Stimulated activated CD4-positive, alpha-beta T cell treated with anti-CD3 and anti-CD28 coated beads, Interleukin-4, amount 100 ng/mL, for 4 hours (primary cell): ENCODE measurements around the gene GPD2.

Experiments used
- DNase-seq, 2 experiments: peaks; one replicate each; pipeline ENCODE4 v3.0.0-alpha.2; 2020

Gene GPD2

DNA sequence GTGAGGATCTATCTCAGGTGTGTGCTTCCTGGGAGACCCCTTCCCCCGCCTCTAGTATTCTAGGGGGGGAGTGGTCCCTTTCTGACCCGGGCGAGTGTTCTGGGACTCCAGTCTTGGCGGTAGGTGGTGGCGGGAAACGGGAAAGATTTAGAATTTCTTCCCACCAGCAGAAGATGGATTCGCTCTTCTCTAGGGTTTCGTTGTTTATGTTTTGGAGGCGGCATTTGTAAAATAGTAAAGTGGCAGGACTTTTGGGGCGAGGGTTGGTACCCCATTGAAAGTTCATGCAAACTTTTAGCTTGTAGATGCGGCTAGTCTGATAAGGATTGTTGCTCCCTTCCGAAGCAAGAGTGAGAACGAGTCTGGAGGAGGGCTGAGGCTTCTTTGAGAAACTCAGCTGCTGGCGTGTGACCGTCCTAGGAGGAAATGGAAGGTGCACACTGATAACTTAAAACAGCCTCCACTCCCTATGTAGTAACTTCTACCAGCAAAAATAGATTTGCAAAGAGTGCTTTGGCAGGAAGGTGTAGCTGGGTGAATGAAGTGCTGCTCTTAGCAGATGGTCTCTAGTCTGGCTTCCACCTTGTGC is 412 bp downstream of the GPD2 start:
- DNase-seq, result peak in 1 of 2 experiments; percentile 4

DNA sequence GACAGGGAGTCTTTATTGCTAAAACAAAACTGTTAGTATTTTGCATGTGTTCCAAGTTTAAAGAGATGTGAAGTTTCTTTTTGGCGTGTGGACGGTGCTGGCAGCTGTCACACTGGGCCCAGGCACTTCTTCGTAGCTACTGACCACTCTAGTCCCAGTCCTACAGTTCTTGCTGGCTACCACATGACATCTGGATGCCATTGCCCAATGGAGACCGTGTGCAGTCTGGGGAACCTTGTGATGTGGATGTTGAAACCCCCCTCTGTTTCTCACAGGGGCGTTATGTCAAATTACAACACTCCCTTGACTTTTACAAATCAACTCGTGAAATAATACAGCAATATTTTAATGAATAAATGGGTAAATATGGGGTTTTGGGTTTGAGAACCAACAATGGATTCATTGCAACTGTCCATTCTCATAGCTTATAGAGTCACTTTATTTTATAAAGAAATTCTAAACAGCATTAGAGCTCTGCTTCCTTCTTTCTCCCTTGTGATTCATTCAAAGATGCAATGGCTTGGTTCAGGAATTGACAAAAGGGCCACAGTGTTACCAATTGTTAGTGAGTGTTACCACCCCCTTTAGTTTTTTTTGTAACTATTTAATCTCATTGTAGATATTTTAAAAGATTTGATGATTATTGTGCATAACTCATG is 1.2 kb downstream of the GPD2 start:
- no peak for DNase-seq

DNA sequence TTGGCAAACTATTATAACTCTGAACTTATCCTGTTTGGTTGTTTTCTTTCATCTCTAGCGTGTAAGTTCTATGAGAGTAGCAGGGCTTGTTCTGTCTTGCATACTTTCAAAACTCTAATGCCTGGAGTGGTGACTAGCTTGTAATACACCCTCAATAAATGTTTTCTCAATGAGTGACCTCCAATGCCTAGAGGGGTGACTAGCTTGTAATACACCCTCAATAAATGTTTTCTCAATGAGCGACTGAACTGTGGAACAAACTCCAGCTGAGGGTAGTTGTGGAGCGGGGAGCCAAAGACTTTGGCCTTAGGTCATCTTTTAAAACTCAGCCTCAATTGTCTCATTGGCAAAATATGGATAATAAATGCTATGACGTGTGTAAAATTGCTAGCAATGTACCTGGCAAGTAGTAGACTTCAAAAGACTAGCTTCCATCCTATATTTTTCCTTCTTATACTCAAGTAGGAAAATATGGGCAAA is 1.8 kb downstream of the GPD2 start:
- no peak for DNase-seq

DNA sequence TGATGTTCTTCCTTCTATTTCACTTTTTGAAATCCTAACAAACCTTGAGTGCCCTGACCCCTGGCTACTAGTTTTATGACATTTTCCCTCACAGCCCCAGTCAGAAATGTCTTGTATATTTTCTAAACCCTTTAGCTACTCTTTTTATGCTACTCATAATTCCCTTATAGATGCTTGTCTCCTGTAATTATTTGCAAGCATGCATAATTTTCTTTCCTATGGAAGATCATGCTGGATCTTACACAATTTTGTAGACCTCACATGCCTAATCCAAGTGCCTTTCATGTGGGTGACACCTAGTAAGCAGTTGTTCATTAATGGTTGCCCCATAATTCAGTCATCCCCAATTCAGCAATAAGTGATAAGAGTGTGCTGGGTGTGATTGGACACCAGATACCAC is 6.9 kb downstream of the GPD2 start:
- DNase-seq, result no peak

DNA sequence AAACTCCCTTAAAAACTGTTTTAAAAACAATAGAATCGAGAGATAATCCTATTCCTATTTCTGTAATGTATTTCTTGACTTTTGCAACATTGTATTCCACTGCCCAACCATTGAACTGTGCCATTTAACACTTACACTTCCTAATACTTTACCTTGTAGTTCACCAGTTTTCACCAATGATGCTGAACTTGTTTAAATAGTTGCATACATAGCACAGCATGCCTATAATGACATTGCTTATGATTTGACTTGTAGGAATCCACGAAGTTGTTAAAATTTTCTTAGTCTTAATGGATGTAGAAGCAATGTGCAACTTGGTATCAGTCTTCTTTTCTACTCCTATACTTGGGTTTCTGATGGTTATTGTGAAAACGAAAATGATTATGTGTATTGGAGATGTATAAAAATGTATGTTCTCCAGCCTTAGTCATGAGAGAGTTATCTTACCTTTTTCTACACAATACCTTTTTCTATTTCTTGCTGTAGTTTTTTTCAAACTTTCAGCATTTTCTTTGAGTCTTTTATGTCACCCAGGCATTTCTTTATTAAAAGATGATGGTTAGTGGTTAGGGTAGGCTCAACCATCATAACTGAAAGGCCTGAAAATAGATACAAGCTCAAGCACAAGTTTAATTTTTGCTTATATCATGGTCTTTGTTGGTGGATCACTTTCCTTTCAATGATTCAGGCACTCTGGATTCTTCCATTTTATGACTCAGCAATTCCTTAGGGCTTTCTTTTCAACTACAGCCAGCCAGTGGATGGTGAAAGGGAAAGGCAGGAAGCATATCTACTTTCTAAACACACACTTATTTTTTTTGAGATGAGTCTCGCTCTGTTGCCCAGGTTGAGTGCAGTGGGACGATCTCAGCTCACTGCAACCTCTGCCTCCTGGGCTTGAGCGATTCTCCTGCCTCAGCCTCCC is 9.4 kb downstream of the GPD2 start:
- no peak for DNase-seq

DNA sequence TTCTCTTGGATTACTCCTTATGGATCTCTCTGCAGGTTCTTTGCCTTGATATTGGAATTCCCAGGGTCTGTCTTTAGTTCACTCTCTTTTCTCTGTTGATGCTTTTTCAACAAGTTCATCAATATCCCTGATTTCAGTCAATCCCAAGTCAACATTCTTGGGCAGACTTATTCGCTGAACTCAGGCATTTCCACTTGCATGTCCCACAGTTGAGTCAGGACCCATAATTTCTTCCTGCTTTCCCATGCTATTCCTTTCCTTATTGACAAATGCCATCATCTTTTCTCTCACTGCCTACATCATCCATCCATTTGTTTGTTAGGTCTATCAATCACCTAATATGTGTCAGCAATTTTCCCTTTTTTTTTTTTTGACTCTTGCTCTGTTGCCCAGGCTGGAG is 11.6 kb downstream of the GPD2 start:
- no peak for DNase-seq

DNA sequence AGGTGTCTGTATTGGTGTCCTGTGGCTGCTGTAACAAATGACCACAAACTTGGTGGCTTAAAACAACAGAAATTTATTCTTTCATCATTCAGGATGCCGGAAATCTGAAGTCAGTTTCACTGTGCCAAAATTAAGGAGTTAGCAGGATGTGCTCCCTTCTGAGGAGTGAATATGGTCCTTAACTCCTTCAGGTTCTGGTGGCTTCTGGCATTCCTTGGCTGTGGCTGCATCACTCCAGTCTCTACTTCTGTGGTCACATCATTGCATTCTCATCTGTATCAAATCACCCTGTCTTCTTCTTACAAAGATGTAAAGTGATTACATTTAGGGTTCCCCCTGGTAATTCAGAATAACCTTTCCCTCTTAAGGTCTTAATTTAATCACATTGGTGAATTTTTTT is 12.6 kb downstream of the GPD2 start:
- DNase-seq, result no peak

DNA sequence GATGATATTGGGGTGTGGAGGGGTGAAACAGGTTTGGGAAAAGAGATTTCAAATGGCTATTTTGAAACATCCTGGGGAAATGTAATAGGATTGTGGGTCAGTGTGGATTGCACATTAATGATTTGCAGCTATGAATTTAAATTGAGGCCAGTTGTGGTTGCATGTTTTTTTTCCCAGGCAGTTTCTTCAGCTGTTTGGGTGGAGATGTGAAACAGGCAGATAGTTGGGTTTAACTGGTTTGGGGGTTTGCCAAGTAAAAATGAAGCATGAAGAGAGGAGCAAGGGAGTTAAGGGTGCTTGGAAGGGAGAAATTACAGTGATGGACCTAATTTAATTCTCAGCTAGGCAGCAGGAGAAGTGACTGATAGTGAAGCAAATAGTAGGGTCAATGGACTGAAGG is 16.8 kb downstream of the GPD2 start:
- no peak for DNase-seq

DNA sequence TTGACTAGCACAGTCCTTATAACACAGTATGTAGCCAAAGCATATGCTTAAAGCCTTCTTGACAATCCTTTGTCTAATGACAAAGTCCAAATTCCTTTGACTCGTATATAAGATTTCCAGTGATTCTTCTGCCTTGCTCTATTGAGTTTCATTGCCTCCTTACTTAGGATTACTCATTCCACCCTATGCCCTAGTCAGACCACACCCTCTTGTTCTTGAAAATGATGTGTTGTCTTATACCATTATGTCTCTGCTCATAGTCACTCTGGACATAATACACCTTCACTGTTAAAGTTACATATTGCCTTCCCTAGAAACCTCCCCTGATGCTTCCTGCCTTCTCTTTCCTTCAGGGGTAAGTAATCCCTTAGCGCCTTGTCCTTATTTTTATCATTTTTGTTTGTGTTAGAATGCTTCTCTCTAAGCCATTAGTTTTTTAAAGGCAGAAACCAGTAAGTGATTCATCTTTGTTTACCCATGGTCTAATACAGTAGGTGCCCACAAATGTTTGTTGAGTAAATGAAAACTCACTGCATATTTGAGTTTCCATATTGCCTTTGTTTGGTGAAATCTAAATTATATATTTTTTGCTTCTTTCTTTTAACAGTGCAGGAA is 19.3 kb downstream of the GPD2 start:
- no peak for DNase-seq

DNA sequence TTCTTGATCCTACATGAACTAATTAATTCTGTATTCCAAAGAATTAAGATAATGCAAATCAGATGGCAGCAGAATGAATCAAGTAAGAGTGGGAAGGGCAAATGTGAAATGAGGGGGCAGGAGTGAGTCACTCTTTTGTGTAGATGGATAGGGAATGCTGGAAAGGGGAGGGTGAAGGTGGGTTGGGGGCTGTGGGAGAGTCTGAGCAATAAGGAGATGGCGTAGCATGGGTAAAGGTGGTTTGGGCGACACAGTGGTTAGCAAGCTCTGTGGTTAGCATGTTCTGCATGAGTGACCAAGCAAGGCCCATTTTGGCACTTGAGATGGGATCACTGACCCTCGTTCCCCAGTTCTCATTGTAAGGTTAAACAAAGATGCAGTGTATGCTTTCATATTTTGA is 20.4 kb downstream of the GPD2 start:
- no peak for DNase-seq

DNA sequence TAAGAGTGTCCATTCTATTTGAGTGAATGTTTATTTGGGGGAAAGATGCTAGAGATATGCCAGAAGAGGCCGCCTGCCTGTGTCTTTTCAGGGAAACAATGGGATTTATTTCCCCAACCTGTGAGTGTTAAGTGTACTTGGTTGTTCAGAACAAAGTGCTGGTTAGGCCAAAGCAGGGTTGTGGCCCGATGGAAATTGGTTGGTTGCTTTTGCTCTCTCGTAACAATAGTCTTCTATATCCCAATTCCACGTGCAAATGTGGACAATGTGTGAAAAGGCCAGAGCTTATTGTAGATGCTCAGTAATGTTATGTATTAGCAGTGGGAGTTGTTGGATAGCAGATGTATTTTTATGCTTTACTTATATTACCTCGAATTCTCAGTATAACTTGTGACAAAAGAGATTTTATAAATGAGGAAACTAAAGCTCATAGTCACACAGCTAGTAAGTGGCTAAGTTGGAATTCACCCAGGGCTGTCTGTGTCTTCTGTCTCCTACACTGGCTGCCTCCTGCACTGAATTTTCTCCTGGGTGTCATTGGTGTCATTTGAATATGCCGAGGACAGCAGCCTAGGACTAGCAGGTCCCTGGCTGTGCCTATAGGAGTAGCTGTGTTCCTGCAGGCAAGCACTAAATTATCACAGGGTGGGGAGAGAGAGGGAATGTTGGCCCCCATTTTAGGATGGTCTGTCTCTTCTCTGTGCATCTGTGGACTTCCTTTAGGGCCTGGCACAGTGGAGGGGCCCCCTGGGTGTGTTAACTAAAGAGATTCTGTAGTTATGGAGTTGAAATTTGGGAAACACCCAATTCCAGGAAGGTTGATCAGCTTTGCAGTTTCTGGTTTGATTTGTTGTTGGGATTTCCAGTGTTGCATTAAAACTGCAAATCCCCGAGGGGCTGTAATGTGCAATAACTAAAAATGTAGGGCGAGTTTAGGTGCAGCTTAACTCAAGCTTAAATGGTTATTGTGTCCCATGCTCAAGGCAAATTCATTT is 21.6 kb downstream of the GPD2 start:
- no peak for DNase-seq

DNA sequence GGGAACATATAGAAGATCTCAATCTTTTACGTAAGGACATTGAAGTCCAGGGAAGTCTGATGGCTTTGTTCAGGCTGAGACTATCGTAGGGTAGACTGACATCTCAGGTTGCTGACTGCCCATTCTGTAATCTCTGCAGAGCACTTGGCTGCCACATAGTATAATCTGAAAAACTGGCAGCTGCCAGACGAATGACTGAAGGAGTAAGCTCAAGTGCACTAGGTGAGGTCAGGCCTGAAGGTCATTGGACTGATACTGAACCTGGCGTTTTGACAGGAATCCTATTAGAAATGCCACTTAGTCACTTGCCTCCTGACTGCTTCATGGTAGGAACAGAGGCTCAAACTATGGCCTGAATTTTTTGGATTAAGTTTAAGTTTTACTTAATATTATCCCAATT is 23.5 kb downstream of the GPD2 start:
- DNase-seq, result no peak

DNA sequence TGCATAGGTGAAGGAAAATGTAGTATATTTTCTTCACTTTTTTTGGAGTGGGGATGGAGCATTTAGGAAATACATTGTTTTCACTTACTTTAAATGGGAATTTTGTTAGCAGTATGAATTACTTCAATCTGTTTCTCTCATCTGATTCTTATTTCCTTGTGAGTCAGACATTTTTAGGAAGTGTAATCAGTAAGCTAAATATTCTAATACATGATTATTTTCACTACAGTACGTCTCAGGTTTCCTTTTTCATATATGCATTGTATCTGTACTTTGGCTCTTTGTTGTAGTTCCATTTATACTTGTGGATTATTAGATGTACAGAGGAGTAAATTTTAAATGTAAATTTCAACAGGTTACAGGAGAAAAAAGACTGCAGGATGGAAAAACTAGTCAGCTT is 27.9 kb downstream of the GPD2 start:
- no peak for DNase-seq

DNA sequence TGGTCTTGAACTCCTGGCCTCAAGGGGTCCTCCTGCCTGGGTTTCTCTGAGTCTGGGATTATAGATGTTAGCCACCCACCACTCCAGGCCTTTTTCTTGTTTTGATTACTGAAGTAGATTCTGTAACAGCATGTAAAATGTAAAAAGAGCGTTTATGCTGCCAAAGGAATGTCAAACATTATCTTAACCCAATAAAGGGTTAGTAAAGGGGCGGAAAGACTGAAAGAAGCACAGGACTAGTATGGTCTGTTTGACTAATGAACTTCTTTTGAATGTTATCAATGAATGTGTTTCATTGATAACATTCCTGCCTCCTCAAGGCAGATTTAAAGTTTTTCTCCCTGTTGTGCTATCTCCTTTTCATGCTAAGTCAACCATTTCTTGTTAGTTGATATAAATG is 29.4 kb downstream of the GPD2 start:
- no peak for DNase-seq

DNA sequence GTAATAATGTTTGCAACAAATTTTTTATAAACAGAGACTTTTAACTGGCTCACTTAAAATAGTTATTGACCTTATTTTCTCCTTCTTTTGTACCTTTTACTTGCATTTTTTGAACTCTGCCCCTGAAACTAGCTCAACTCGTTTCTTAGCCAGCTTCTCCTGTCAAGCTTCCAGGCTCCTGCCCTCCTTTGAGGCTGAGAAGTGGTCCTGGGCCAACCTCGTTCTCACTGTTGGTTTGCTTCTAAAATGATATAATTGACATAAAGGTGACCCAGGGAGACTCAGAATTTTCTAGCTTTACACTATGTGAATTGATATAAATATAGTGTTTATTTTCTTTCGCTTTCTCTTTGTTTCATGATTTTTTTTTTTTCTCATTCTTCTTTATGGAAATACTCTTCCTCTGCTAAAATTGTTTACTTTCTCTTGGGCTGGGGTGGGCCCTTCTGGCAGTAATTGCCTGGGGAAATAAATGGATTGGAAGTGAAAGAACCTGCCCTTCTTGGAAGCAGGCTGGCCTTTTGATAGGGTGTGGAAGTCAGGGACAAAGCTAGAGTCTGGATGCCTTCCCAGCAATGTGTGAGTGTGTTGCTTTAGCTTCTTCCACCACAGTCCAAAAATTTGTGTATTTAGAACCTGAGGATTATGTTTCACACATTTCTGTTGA is 30.7 kb downstream of the GPD2 start:
- DNase-seq, result no peak

DNA sequence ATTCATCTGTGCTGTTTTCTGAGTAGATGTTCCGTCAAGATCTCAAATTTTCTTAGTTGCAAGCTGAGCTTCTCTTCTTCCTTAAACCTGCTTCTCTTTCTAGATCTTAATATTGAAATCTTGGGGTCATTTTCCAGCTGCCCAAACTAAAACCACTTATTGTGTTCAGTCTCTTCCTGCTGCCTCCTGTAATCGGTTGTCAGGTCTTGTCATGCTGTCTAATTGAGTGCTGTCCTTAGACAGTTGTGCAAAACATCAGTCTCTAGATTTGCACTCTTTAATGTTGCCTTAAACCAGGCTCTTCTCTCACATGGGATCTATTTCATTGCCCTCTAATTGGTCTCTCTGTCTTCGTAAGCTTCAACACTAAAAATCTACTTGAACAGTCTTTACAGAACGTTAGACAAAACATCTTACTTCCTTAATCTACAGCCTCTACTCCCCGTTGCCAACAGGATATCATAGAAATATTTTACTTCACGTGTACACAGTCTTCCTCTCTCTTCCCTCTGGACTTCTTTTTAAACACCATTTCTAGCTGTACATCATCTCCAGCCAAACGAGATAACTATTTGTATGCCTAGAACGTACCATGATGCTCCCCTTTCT is 34.9 kb downstream of the GPD2 start:
- DNase-seq, result no peak

DNA sequence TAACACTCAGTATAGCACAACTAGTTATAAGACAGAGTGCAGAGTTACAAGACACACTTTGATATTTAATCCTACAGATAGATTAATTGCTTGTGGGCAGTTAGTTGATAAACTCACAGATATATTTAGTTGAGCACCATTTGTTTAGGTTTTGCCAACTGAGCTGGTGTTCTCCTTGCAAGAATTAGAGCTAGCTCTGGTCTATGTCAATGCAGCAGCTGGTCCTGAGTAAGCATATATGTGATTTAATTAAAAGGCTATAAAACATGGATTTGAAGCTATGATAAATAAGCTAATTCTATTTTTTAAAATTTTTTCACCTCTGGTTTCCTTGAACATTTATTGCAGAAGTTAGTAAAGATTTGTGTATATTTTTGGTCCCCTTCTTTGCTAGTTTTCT is 35.6 kb downstream of the GPD2 start:
- DNase-seq, result no peak

DNA sequence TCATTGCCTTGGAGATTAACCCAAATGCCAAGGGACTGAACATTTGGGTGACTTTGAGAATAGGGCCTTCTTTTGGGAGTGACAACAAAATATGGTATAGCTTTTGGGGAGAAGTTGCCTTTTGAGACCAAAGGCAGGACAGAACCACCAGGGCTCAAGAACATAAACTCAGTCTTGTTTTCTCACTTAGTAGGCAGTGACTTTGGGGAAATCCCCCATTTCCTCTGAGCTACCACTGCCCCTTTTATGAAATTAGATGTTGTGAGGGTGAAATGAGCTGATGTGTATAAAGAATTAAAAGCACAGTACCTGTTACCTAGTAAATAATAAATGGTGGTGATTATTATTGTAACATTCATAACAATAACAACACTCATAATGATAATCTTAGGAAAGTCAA is 36.5 kb downstream of the GPD2 start:
- DNase-seq, result no peak

DNA sequence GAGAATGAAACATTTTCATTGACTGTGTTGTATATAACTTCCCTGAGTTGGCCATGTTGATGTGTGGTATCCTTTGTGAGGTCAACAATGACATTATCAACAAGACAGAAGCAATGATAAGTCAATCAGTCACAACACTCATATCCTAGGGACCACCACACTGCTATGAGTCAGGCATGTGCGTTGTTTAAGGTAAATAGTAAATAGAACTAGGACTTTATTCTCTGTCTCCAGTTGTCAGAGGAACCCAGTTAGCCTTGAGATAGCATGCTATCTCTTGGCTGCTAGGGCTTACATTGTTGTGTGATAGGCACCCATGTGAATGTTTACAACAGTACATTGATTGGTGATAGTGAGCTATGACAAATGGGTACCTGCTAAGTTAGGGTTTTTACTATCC is 37.3 kb downstream of the GPD2 start:
- DNase-seq, result no peak

DNA sequence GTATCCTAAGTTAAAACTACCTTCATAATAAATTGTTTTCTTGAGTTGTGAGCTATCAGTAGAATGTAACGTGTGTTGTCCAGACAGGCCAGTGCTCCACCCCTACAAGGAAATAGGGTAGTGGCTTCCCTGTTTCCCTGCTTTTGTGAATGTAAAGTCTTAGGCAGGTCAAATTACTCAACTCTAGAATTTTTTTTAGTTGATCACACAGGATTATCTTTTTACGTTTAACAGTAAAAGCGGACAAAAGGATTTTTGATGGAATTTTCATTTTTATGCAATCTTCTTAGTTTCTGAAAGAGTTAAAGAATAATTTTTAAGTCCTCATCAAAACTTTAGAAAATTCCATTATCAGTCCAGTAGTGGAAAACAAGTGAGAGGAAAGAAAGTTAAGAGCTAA is 38.2 kb downstream of the GPD2 start:
- no peak for DNase-seq
